Measurements from ENCODE around the gene WDR45. TPM values are rescaled to one million over a fixed set of nuclear protein-coding genes. Genes with fewer than 3 reads are reported as not detected.

The WDR45 gene
- total RNA-seq = 29.3 and 31.2 TPM in 2 replicates

DNA sequence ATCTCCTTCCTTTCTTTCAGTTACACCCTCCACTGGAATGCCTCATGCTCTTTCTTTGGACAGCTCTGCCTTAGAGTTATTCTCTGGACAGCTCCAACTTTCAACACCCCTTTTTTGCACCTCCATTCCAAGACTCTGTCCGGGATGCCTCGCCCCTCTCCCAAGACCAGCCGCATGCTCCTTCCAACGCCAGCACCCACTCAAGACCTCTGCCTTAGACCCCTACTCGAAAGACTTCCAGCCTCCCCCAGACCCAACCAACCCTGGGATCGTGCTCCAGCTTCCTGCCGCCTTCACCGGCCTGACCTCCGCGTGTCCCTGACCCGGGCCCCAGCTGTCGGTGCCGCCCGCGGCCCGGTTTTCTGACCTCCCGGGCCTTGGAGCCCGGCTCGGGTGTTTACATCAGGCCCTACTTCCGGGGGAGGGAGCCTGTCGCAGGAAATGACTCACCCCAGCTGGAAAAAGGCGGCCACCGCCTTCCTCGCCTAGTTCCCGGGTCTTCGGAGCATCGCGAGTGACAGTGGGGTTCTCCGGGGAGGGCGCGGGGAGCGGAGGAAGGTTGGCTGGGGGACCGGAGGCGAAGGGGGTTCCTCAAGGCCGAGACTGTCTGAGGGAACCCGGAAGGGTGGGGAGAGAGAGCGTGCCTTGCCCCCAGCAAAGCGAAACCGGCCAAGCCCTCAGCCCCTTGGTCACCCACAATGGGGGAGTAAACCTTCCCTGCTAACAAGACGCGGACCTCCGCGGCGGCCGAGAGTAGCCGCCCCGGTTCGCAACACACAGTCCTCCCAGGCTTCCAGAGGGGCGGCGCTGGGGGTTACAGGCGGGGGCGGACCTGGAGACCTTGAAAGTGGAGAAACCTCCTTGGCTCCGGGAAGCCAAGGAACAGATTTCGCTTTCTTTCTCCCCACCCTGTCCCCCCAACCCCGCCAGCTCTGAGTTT lies at the start of gene WDR45:
Gene WDR45 (minus strand): TSS at position 399 of the 940 bp plus-strand sequence. CDS start 1,792 bp downstream, outside the sequence.

DNA sequence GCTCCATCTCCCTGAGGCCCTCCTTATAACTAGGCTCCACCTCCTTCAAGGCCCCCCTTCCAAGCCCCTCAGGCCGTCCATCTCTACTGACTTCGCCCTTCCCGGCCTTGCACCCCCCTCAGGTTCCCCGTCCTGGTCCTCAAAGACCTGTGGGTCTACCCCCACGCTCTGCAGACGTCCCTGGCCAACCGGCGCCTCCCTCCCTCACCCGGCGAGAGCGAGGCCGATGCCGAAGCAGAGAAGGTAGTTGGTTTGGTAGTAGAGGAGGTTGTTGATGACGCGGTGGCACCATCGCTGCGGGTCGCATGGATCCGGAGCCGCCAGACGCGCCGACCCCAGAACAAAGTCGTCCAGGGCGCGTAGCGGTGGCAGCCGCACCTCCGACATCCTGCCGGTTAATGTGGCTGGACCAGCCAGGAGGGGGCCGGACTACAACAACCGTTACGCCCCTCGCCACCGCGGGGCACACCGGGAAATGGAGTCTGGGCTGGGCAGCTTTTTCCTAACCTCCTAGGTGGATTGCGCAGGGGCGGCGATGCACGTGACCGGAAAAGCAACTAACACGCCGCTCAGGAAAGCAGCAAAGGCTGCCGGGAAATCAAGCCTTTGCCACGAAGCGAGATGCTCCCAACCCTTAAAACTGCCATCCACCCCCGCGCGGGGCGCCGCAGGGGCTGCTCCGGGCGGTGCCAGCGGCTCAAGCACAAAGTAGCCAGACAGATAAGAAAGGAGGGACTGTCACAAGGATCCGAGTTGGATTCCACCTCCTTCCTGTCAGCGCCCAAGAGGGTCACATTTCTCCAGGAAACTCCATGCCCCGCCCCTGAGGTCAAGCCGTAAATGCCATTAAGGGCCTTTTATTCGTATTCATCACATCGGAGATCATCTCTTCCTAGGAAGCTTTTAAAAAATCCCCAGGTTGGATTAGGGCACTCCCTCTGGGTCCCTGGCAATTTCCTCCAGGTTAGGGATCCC lies 5.8 kb downstream of the WDR45 start, which contains the start of gene PRAF2:
Gene PRAF2 (minus strand): TSS at position 402 of the 975 bp plus-strand sequence. CDS start 15 bp downstream, at position 387.

GRCh38 chrX:49058794-49059193 lies 20.9 kb downstream of the WDR45 start, which contains the start of gene CCDC120:
TSS of gene CCDC120 (plus strand) at chrX:49058999. CDS start at chrX:49062042, 3,043 bp downstream.

GRCh38 chrX:49043220-49043986 lies 36.3 kb downstream of the WDR45 start, which contains the start of gene TFE3:
TSS of gene TFE3 (minus strand) at chrX:49043357. CDS start at chrX:49043226, 131 bp downstream.

Other genes starting within 250 kb of the WDR45 start
- 0.19 and 0.85 TPM in 2 replicates for gene PCSK1N, start 244.3 kb downstream of the WDR45 start, total RNA-seq
- gene TIMM17B, start 182.1 kb downstream of the WDR45 start, total RNA-seq = 26.5 and 42.0 TPM in 2 replicates
- 36.1 and 88.6 TPM in 2 replicates for gene PQBP1, start 182.0 kb downstream of the WDR45 start, total RNA-seq
- 18.6 and 19.6 TPM in 2 replicates for gene SLC35A2, start 168.2 kb downstream of the WDR45 start, total RNA-seq
- 5.2 and 7.0 TPM in 2 replicates for gene PIM2, start 160.9 kb downstream of the WDR45 start, total RNA-seq
- 25.9 and 34.5 TPM in 2 replicates for gene OTUD5, start 122.3 kb downstream of the WDR45 start, total RNA-seq
- 0.56 and 0.58 TPM in 2 replicates for gene KCND1, start 108.0 kb downstream of the WDR45 start, total RNA-seq
- gene GRIPAP1, start 77.6 kb downstream of the WDR45 start, total RNA-seq = 23.1 and 28.2 TPM in 2 replicates
- gene TFE3, start 36.5 kb downstream of the WDR45 start, total RNA-seq = 29.1 and 33.0 TPM in 2 replicates
- gene CCDC120, start 20.9 kb downstream of the WDR45 start, total RNA-seq = 0.19 and 0.28 TPM in 2 replicates
- gene PRAF2, start 5.9 kb downstream of the WDR45 start, total RNA-seq = 5.8 and 7.0 TPM in 2 replicates
- gene GPKOW, start 43.8 kb upstream of the WDR45 start, total RNA-seq = 18.0 and 22.4 TPM in 2 replicates
- 1.7 and 2.5 TPM in 2 replicates for gene MAGIX, start 82.9 kb upstream of the WDR45 start, total RNA-seq
- gene PLP2, start 92.0 kb upstream of the WDR45 start, total RNA-seq = 3.7 and 15.1 TPM in 2 replicates
- 5.0 and 6.2 TPM in 2 replicates for gene PRICKLE3, start 106.5 kb upstream of the WDR45 start, total RNA-seq
- 0.19 and 0.28 TPM in 2 replicates for gene SYP, start 120.3 kb upstream of the WDR45 start, total RNA-seq
- gene CACNA1F, start 153.5 kb upstream of the WDR45 start, total RNA-seq = 0.19 TPM in 1 of 2 replicates, not detected in the other
- gene CCDC22, start 155.6 kb upstream of the WDR45 start, total RNA-seq = 5.9 and 18.4 TPM in 2 replicates
- under 0.01 TPM in 1 of 2 replicates, not detected in the other for gene FOXP3, start 184.8 kb upstream of the WDR45 start, total RNA-seq
- 4.4 and 7.3 TPM in 2 replicates for gene PPP1R3F, start 189.9 kb upstream of the WDR45 start, total RNA-seq
- gene GAGE10, start 223.8 kb upstream of the WDR45 start, total RNA-seq = not detected in 2 replicates
- not detected in 2 replicates for gene GAGE12J, start 242.2 kb upstream of the WDR45 start, total RNA-seq

Data from regular cardiac myocyte (primary cell).